ENCODE results near the gene SMPD4.
"Not testable (repeated sequence)": the region's sequence is repeated elsewhere in the genome, so short reads cannot be mapped to it uniquely, and the experiment has no call there.

DNA sequence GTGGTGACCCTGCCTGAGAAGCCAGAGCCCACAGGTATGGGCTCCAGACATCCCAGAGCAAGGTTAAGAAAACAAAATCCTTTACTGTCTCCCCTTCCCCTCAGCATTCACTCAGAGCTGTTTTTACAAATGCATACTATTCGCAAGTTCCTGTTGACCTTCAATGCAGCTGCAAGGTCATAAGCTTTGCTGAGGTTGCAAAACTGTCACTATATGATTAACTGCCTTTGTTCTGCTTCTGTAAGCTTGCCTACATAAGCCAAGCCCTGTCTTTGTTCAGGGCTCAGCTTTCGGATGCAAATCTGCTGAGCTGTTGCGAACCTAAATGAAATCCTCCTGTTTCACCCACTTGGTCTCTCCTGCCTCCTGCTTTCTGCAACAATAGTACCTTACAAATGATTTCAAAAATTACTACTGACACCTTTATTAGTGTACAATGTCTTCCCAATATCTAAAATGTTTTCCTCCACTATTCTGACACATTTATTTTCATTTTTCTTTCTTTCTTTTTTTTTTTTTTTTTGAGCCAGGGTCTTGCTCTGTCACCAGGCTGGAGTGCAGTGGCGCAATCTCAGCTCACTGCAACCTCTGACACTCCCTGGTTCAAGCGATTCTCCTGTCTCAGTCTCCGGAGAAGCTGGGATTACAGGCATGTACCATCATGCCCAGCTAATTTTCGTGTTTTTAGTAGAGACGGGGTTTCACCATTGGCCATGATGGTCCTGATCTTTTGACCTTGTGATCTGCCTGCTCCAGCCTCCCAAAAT lies 78.6 kb downstream of the SMPD4 start:
- TF ChIP-seq, protein P1, sequence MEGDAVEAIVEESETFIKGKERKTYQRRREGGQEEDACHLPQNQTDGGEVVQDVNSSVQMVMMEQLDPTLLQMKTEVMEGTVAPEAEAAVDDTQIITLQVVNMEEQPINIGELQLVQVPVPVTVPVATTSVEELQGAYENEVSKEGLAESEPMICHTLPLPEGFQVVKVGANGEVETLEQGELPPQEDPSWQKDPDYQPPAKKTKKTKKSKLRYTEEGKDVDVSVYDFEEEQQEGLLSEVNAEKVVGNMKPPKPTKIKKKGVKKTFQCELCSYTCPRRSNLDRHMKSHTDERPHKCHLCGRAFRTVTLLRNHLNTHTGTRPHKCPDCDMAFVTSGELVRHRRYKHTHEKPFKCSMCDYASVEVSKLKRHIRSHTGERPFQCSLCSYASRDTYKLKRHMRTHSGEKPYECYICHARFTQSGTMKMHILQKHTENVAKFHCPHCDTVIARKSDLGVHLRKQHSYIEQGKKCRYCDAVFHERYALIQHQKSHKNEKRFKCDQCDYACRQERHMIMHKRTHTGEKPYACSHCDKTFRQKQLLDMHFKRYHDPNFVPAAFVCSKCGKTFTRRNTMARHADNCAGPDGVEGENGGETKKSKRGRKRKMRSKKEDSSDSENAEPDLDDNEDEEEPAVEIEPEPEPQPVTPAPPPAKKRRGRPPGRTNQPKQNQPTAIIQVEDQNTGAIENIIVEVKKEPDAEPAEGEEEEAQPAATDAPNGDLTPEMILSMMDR (IDR thresholded peaks at IDR 0.05; ENCODE audit: low read length), result not testable (repeated sequence)
- not testable (repeated sequence) for TF ChIP-seq EZH2 (IDR thresholded peaks at IDR 0.05; ENCODE audit: borderline replicate concordance, low read length)
